ENCODE data around the gene PARD3B.
A peak's percentile ranks its signal among the peaks of the same experiment; 100 is the strongest.

PARD3B gene

DNA sequence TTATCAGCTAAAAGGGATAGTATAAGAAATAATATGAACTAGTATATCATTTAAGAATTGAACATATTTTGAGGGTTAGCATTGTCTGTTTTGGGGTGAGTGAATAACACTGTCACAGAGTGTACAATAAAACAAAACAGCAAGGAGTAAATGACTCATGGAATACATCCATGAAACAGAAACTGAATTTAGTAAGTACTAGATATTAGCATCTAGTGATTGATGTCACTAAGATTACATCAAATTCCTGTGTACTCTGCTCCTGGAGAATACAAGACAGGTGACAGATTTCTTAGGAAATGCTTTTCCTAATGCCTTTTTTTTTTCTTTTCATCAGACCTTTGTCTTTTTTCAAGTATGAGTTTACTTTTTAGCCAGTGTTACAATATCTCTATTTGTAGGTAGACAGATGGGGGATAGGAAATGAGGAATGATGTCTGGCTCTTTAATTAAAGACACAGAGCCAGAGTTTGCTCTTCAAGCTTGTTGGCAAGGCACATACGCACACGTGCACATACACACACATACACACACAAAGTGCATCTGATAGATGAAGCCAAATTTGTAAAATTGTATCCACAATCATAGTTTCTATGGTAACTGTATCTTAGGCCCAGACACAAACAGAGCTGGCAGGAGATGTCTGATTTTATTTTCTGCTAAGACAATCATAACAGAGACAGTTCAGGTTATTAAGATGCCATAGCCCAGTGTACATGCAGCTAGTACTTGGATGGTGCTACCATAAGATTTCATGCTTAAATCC, 998.8 kb downstream of the PARD3B start:
- peak; percentile 53 for FAIRE-seq

GRCh38 chr2:205545971-205546816, 1000.9 kb downstream of the PARD3B start:
- no peak for FAIRE-seq

DNA sequence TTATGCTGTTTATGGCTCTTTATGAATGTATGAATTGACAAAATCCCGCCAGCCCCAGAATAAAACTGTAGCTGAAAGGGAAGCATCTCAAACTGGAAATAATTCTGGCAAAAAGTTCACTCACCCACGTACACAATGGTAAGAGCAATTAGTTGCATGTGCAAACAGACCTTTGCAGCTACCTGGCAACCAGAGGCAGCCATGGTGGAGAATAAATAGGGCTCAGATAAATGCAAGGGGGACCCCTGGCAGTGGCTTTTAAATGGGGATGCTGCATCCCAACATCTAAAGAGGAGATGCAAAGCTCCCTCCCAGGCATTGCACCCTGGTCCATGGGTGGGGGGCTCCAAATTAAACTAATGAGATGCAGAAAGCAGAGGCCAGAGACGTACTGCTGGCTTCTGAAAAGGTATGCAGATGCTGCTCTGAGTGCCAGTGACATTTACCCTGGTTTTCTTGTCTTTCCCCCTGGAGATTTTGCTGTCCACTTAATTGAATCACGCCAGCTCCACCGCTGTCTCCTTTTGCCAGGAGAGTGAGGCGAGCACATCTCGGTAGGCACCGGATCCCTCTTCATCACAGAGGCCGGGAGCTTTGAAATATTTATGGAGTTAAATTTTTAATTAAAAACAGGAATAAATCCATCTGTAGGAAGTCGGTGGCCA, 1010.4 kb downstream of the PARD3B start:
- no peak for FAIRE-seq

DNA sequence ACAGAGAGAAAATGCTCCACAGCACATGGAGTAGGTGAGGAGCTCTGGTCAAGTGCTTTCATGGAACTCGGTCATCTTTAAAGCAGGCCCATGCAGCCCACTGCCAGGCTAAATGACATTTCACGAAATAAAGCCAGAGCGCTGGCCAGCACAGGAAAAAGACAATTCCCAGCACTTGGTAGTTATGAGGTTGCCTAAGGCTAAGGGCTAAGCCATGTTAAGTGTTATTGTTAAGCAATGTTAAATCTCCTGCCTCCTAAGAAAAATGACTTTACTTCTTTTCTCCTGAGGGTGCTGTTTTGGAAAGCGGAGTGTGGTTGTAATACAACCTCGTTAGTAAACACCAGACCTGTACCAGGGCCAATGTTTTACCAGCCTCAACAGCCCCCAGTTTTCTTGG, 1011.1 kb downstream of the PARD3B start:
- no peak for FAIRE-seq

DNA sequence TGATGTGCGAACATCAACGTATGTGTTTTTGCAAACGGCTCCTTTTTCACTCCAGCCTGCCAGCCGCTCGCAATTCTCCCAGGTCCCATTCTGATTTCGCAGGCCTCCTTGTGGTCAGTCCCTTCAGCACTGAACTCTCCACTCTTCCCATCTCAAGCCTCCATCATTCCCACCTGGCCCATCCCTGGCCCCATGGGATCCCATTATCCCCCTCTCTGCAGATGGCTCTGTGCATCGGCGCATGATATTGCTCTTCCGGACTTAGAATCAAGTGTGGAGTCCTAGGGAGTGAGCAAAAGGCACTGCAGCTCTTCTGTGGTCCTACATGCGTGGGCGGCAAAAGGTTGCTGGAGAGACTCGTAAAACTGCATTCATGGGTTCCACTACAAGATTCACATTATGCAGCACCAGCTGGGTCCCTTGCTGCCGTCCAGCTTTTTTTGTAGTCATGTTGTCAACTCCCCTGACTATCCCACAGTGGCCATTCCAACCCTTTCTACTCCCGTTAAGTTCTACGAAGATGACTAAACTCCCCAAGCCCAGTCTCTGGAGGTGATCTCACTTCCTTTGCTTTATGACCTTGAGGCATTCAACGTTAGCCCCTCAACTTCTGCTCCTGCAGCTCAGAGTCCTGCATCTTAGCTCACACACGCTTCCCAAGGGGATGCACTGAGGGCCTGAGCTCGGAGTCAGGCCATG, 1011.7 kb downstream of the PARD3B start:
- no peak for FAIRE-seq

DNA sequence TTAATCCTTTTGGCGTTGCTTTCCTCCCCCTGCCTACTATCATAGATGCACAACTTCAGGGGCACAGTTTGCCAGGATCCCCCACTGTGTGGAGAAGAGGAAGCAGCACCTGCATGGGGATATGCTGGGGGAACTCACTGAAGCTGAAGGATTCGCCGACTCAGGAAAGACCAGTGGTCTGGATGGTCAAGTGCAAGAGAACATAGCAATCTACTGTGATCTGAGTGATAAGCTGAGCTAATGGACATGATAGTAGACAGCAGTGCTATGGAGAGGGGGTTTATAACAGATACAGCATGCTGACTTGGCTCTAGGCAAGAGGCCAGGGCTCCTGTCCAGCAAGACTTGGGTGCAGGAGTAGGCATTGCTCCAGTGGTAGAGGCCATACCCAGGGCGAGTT, 1012.6 kb downstream of the PARD3B start:
- no peak for FAIRE-seq

- FAIRE-seq = no peak
Observed at GRCh38 chr2:205561441-205561840, 1016.2 kb downstream of the PARD3B start.

DNA sequence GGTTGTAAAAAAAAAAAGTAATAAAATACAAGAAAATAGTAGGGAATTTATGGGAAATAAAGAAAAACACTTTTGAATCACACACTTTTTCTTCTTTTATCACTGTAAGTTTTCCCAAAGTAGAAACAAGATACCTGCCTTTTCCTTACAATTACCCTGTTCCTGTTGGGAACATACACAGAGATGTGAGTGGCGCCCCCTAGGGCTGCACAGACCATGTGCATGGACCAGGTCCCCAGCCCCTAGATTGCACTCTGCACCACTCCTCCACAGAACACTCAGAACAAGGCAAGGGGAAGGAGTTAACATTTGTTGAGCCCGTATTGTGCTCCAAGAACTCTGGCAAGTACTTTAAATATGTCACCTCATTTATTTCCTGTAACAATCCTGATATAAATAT, 1018.4 kb downstream of the PARD3B start:
- FAIRE-seq = no peak

- no peak for FAIRE-seq
Observed at GRCh38 chr2:205564346-205565141, 1019.3 kb downstream of the PARD3B start.

- FAIRE-seq = no peak
Observed at GRCh38 chr2:205565142-205565522, 1019.9 kb downstream of the PARD3B start.

GRCh38 chr2:205566606-205567168, 1021.4 kb downstream of the PARD3B start:
- no peak for FAIRE-seq

DNA sequence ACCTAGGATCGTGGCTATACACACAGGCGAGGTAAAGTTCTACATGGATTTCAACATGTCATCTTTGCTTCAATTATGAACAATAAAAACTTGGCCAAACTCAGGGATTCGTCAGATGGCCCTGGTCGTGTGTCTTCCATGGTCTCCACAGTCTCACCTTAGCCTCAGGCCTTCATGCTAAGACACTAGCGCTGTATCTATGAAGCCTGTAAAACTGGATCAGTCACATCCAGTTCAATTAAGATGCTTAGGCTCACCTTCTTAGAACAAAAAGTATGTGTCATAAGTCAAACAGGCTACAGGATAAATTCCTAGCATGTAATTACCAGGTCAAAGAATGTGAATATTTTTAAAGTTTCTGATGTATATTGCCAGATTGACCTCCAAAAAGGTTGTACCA, 1023.3 kb downstream of the PARD3B start:
- no peak for FAIRE-seq

DNA sequence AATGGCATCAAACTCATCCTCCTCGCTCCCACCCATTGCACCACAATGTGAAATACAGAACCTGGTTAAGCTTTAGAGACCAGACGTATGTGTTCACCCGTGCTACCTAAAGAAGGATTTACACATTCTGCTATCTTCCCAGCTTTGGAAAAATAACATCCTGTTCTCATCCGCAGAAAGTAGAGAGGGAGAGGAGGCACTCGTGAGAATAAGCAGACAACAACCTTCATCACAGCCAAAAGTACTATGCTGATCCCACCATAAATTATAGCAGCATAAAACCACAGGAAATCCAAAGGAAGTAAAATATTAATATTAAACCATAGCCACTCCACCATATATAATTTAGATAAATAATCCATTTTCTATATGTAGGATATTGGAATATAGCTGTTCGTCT, 1025.4 kb downstream of the PARD3B start:
- FAIRE-seq = no peak

GRCh38 chr2:205571360-205571959, 1026.2 kb downstream of the PARD3B start:
- no peak for FAIRE-seq

DNA sequence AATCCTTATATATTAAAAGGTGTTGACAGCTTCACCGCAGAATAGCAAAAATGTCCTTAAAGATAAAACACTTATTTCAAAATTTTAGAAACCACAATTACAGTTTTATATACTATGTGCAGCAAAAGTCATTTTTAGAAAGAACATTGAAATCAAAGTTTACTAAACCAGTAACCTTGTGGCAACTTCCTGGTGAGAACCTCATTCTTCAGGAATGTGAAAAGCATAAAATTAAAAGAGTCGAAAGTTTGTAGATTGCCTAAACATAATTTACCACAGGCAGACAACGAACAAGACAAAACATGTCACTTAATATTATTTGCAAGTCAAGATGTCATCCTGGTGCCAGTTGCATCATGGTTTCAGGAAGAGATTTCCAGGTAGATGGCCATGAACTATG, 1028.7 kb downstream of the PARD3B start:
- no peak for FAIRE-seq

DNA sequence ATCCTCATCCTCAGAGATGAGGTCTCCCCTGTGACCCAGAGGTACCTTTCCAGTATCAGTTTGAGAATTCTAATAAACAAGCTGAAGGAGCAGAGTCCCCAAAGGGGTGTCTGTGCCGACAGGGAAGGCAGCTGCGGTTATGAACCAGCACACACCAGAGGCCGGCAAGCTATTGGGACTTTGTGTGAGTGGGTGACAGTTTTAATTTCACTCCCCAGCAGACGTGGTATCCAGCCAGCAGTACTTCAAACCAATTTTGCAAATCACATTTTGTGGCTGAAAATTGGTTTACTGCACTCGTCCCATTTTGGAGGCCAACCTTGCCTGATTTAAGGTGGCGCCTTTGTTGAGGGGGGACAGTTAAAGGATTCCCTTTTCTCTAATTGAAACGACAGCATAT, 1034.1 kb downstream of the PARD3B start:
- no peak for FAIRE-seq

DNA sequence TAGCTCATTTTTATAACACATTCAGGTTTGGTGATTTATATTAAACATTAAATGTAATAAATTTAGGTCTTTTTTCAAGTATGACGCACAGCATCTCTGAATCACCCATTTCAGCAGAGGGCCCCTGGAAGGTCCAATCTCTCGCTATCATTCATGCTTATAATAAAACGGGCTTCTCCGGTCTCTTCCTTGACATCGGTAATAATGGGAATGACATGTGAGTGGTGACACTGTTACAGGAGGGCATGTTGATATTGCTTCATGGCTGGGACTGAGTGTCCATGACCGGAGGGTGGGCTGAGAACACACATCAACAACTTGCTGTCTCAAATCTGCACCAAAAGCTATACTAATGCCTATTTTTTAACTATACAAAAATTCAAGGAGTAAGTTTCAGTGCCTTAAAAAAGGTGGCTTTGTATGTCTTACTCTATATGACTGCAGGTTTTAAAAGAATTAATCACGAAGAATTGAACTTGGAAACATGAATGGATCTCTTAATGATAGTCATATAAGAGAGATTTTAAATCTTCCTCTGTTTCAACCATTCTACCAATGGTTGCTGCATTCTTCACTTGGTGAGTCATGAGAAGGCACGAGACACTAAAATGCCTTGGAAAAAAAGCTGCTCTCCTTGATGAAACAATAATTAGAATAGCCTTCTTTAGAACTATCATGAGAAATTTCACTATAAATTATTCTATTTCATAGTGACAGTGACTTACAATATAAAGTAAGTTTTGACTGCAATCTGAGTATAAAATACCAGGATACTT, 1035.1 kb downstream of the PARD3B start:
- no peak for FAIRE-seq

- no peak for FAIRE-seq
Observed at GRCh38 chr2:205582366-205582765, 1037.1 kb downstream of the PARD3B start.

DNA sequence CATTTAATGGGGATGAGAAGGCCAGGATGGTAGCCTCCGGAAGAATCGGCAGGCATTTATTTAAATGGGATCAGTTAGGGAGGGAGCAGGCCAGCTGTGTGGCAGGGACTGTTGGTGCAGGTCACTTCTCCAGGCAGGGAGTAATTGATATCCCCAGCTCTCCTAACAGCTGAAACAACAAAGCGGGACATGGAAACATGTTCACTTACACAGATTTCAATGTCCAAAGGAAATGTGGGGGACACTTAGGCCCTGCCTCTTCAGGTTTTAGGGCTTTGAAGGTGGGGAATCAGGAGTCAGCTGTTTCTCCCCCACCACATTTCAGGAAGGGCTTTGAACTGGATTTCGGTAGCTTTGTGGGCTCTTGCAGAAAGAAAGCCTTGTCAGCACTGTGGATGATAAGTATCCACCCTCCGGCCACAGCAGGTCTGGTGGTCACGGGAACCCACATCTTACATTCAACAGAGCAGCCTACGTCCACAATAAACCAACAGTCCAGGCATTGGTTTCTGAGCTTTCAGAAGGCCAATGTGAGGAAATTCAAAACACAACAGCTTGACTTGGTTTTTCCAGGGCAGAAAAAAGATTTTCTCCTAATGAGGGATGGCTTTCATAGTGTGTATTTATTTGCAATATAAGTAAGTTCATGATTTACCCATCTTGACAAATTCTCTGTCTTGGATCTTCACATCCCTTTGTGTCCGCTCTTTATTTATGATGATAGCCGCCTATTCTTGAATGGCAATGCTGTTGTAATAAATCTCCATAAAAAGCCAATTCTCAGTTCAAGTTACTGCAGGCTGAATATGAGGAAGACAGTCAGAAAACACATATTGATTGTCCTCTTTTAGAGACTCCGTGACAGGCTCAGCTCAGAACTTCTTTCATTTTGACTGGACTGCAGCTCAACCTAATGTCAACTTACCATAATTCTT, 1040.4 kb downstream of the PARD3B start:
- no peak for FAIRE-seq

All from islet of Langerhans (tissue), 1 donor.